ENCODE data around the gene EIF1.
"Not testable (repeated sequence)": the region's sequence is repeated elsewhere in the genome, so short reads cannot be mapped to it uniquely, and the experiment has no call there.

Gene EIF1

GRCh38 chr17:41688641-41689496 is at the start of gene EIF1:
Gene EIF1 (plus strand): TSS chr17:41688885. CDS start chr17:41689039, 154 bp downstream.
- DNase-seq (ENCODE audit: low read depth, low spot score), result peak; percentile 98

GRCh38 chr17:41638941-41639340 is 49.7 kb upstream of the EIF1 start:
- no peak for DNase-seq (ENCODE audit: low read depth, low spot score)

- no peak for DNase-seq (ENCODE audit: low read depth, low spot score)
These were observed 48.9 kb upstream of the EIF1 start for GRCh38 chr17:41639492-41640473.

- DNase-seq (ENCODE audit: low read depth, low spot score), result not testable (repeated sequence)
These were observed 48.1 kb upstream of the EIF1 start for GRCh38 chr17:41640596-41640995.

GRCh38 chr17:41642252-41643156 is 46.2 kb upstream of the EIF1 start:
- DNase-seq (ENCODE audit: low read depth, low spot score), result no peak

- DNase-seq (ENCODE audit: low read depth, low spot score), result no peak
These were observed 41.5 kb upstream of the EIF1 start for GRCh38 chr17:41647038-41647813.

GRCh38 chr17:41647940-41648410 is 40.7 kb upstream of the EIF1 start:
- DNase-seq (ENCODE audit: low read depth, low spot score), result peak; percentile 65

GRCh38 chr17:41648411-41649195 is 40.1 kb upstream of the EIF1 start:
- DNase-seq (ENCODE audit: low read depth, low spot score), result no peak

GRCh38 chr17:41649923-41650519 is 38.7 kb upstream of the EIF1 start:
- DNase-seq (ENCODE audit: low read depth, low spot score), result no peak

- no peak for DNase-seq (ENCODE audit: low read depth, low spot score)
These were observed 37.7 kb upstream of the EIF1 start for GRCh38 chr17:41650794-41651624.

- DNase-seq (ENCODE audit: low read depth, low spot score), result no peak
These were observed 36.8 kb upstream of the EIF1 start for GRCh38 chr17:41651625-41652460.

GRCh38 chr17:41652461-41652970 is 36.2 kb upstream of the EIF1 start:
- DNase-seq (ENCODE audit: low read depth, low spot score), result no peak

GRCh38 chr17:41653421-41653820 is 35.3 kb upstream of the EIF1 start:
- no peak for DNase-seq (ENCODE audit: low read depth, low spot score)

- DNase-seq (ENCODE audit: low read depth, low spot score), result no peak
These were observed 34.6 kb upstream of the EIF1 start for GRCh38 chr17:41653892-41654677.

- DNase-seq (ENCODE audit: low read depth, low spot score), result no peak
These were observed 33.7 kb upstream of the EIF1 start for GRCh38 chr17:41654678-41655607.
